ENCODE results near the gene CCT8. TPM values are rescaled to one million over a fixed set of nuclear protein-coding genes. Genes with fewer than 3 reads are reported as not detected.

CCT8 gene
- total RNA-seq, 1 experiment from 2014 or later, result 335 TPM

DNA sequence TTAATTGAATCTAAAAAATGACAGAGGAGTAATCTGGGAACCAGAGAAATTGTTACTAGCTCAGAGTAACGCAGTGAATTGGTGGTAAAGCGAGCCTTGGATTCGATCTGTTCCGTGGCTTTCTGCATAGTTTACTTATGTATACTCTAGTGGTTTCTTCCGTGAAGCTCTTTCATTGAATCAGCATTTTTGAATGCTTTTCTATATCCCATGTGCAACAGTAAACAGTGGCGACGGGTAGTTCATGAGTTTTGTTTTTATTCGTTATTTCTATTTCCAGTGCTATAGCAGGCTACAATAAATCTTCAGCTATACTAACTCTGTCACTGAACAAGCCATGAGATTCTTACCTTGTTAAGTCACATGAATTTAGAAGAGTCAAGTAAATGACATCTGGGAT, 42.5 kb upstream of the CCT8 start (continued):
- TF ChIP-seq STAT6 (CRISPR knock-in tag; conservative IDR thresholded peaks at IDR 0.05; ENCODE audit: low read depth) (no peak), AR (CRISPR knock-in tag; IDR thresholded peaks at IDR 0.05) (no peak), ZNF219 (CRISPR knock-in tag; IDR thresholded peaks at IDR 0.05; ENCODE audit: borderline replicate concordance) (no peak), ELF4 (CRISPR knock-in tag; IDR thresholded peaks at IDR 0.05; ENCODE audit: low read depth) (no peak)
- TF ChIP-seq, protein P1, sequence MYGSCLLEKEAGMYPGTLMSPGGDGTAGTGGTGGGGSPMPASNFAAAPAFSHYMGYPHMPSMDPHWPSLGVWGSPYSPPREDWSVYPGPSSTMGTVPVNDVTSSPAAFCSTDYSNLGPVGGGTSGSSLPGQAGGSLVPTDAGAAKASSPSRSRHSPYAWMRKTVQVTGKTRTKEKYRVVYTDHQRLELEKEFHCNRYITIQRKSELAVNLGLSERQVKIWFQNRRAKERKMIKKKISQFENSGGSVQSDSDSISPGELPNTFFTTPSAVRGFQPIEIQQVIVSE (CRISPR knock-in tag; IDR thresholded peaks at IDR 0.05; ENCODE audit: borderline replicate concordance), result no peak

DNA sequence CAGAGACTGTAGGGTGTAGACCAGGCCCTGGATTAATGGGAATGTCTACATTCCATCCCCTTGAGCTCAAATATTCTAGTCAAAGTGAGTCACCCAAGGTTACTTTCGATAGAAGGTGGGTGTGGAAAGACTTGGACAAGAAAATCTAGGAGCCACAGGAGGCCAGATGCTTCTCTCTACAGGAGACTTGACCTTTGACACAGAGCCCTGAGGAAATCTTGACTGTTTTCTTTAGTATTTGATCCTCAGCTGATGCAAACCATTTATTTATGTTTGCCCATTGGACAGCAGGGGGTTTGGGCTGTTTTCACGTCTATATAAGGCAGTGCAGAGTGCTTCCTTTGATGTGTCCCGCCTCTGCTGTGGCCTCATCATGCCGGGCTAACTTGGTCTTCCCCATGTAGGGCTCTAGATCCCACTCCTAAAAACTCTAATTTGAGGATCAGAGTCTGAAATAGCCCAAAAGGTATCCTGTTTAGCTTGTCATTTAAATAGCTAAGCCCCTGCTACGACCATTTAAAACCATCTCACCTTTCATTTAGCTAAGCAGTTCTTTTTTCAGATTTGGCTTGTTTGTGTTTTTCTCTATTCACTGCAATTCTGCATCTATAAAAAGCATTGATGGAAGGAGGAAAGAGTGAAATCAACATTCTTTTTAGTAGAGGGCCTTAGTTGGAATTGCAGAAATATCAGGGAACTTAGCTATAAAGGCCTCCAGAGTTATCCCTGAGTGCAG, 41.5 kb upstream of the CCT8 start:
- Mint-ChIP-seq H3K4me3 (no peak overlapping the region), H3K27me3 (ENCODE audit: low read depth) (no peaks in the 10 kb centered on the region; the same call in 1 of the 2 replicates), H3K9me3 (no peaks in the 10 kb centered on the region), H3K4me1 (peaks cover 23% of the 10 kb centered on the region), H3K27ac (no peak overlapping the region), H3K36me3 (no peaks in the 10 kb centered on the region)
- ATAC-seq (peak; percentile 88), DNase-seq (ENCODE audit: low spot score) (no peak)
- CTCF ChIA-PET, result interaction anchor here (1.5 to 1.6 kb wide), 2 partner anchors 234 to 261 kb away, joined by 4 to 6 read pairs; no protein-coding TSS in a partner anchor
- TF ChIP-seq OVOL2 (CRISPR knock-in tag; IDR thresholded peaks at IDR 0.05; ENCODE audit: borderline replicate concordance), result no peak
- no peak for TF ChIP-seq ATF1 (CRISPR knock-in tag; IDR thresholded peaks at IDR 0.05)
- no peak for TF ChIP-seq GABPB1 (CRISPR knock-in tag; IDR thresholded peaks at IDR 0.05)
- no peak for TF ChIP-seq ZNF317 (CRISPR knock-in tag; IDR thresholded peaks at IDR 0.05; ENCODE audit: borderline replicate concordance, low read depth)
- TF ChIP-seq ZNF138 (CRISPR knock-in tag; conservative IDR thresholded peaks at IDR 0.05), result no peak
- no peak for TF ChIP-seq CBFB (CRISPR knock-in tag; IDR thresholded peaks at IDR 0.05; ENCODE audit: low read depth)
- TF ChIP-seq SOX15 (CRISPR knock-in tag; IDR thresholded peaks at IDR 0.05), result no peak
- no peak for TF ChIP-seq MAX (CRISPR knock-in tag; IDR thresholded peaks at IDR 0.05)
- TF ChIP-seq PRDM15 (CRISPR knock-in tag; IDR thresholded peaks at IDR 0.05), result no peak
- TF ChIP-seq ELF4 (CRISPR knock-in tag; IDR thresholded peaks at IDR 0.05; ENCODE audit: low read depth), result no peak
- POLR2A ChIA-PET, result no interaction called here

Measured in WTC11 (cell line).